GM19438 (cell line): ENCODE results near the gene EZH1.

Experiments
- ATAC-seq: cut with Tn5 transposase; IDR thresholded peaks from one replicate; pipeline ENCODE4 v1.9.1; 2021; ENCODE audit warnings: low read depth; ENCODE audit not compliant: unreplicated experiment

The EZH1 gene

GRCh38 chr17:42744806-42745617, at the start of gene EZH1:
Gene EZH1, minus strand, starts transcription at chr17:42745040. Its CDS starts 16,099 bp downstream, at chr17:42728941.
- ATAC-seq = peak; percentile 72

DNA sequence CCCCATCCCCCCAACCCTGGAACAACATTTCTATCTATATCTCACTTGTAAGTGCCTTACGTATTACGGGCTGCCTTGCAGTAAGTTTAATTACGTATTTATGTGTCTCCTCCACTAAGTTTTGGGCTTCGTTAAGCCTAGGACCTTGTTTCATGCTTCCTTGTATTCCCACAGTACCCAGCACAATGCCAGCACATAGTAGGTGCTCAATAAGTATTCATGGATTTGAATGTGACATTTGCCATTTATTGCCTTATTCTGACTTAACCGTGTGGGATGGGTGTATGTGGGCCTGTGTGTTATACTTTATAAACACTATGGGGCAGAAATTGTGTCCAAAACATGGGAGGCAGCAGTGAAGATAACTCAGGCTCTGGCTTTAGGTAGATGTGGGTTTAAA, 47.7 kb upstream of the EZH1 start:
- ATAC-seq = no peak

GRCh38 chr17:42791948-42792347, 47.1 kb upstream of the EZH1 start:
- ATAC-seq = no peak

GRCh38 chr17:42787266-42787665, 42.4 kb upstream of the EZH1 start:
- ATAC-seq = no peak

GRCh38 chr17:42784811-42785592, 40.2 kb upstream of the EZH1 start:
- no peak for ATAC-seq

GRCh38 chr17:42784409-42784808, 39.6 kb upstream of the EZH1 start:
- ATAC-seq = no peak

- no peak for ATAC-seq
These were observed 38.9 kb upstream of the EZH1 start for GRCh38 chr17:42783791-42784138.

- ATAC-seq = no peak
These were observed 38.4 kb upstream of the EZH1 start for GRCh38 chr17:42783062-42783790.

DNA sequence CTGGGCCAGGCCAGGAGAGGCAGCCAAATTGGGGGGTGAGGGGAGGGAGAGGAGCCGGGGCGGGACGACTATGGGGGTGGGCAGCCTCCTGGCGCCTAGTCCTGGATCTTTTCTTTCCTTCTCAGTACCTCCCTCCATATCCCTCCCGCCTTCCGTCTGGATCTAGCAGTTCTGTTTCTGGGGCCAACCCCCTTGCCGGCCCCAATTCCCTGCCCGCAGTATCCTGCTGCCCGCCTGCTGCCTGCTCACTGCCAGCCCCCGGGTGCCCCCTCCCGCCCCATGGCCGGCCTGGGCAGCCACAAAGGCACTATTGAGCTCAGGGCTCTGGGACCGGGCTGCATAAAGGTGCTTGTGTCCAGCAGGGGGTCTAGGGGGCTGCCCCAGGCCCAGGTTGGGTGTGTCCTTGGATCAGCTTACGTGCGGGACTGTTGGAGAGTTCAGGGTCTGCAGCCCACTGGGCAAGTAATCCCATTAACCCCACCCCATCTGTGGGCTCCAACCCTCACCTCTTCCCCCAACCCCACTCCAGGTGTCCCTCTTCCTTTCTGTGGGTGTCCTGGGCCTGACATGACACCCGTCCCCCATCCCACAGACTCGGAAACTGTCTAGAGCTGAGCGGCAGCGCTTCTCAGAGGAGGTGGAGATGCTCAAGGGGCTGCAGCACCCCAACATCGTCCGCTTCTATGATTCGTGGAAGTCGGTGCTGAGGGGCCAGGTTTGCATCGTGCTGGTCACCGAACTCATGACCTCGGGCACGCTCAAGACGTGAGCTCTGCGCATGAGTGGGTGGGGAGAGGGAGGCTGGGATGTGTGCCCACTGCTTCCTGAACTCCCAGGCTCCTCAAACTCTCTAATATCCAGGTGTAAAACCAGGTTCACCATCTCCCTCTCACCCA, 37.6 kb upstream of the EZH1 start:
- ATAC-seq = no peak

GRCh38 chr17:42781639-42782165, 36.9 kb upstream of the EZH1 start:
- ATAC-seq = no peak

- ATAC-seq = no peak
These were observed 36.2 kb upstream of the EZH1 start for GRCh38 chr17:42780851-42781638.

GRCh38 chr17:42779936-42780850, 35.4 kb upstream of the EZH1 start, which contains the start of gene WNK4:
Gene WNK4, plus strand, starts transcription at chr17:42780610. Its CDS starts 89 bp downstream, at chr17:42780699.
- no peak for ATAC-seq

- ATAC-seq = no peak
These were observed 34.6 kb upstream of the EZH1 start for GRCh38 chr17:42779304-42779935.

- ATAC-seq = no peak
These were observed 33.7 kb upstream of the EZH1 start for GRCh38 chr17:42778570-42778969.

GRCh38 chr17:42775534-42776098, 30.8 kb upstream of the EZH1 start:
- no peak for ATAC-seq

- no peak for ATAC-seq
These were observed 29.4 kb upstream of the EZH1 start for GRCh38 chr17:42774066-42774745.
